ENCODE data around the gene GPRC5B. TPM values are rescaled to one million over a fixed set of nuclear protein-coding genes. Genes with fewer than 3 reads are reported as not detected.

Gene GPRC5B
- total RNA-seq, 4 donors from 2014 or later: 19.9 to 34.1 (median 27.7) TPM

- TF ChIP-seq POLR2A (IDR thresholded peaks at IDR 0.05): no peak
- TF ChIP-seq CTCF (IDR thresholded peaks at IDR 0.05): no peak
- peaks cover 0 to 5% of the 10 kb centered on the region in 2 donors for H3K36me3 ChIP-seq
- no peak overlapping the region for H3K27ac ChIP-seq
- no peaks in the 10 kb centered on the region for H3K4me1 ChIP-seq
- intact Hi-C loops (cut with DNase I): no loop called here
- no peak overlapping the region for H3K4me3 ChIP-seq (replicated peaks in 1 of 3)
- DNase-seq: no peak
- 62 to 92% methylated on average over 3 of the region's 3 CpGs for WGBS, 2 donors
- no peaks in the 10 kb centered on the region for H3K9me3 ChIP-seq
- H3K27me3 ChIP-seq: no peaks in the 10 kb centered on the region
Measured at GRCh38 chr16:19833176-19833575, 51.5 kb downstream of the GPRC5B start.

- H3K27ac ChIP-seq: no peak overlapping the region
- H3K36me3 ChIP-seq: peaks cover 0 to 8% of the 10 kb centered on the region in 2 donors
Measured at GRCh38 chr16:19831678-19832077, 53.0 kb downstream of the GPRC5B start.

GRCh38 chr16:19830902-19831560 is 53.6 kb downstream of the GPRC5B start:
- Histone ChIP-seq H3K9me3 (no peaks in the 10 kb centered on the region), H3K27ac (no peak overlapping the region), H3K36me3 (peaks cover 0 to 8% of the 10 kb centered on the region in 2 donors), H3K4me3 (replicated peaks in 1 of 3) (no peak overlapping the region), H3K27me3 (no peaks in the 10 kb centered on the region), H3K4me1 (no peaks in the 10 kb centered on the region)
- no peak for TF ChIP-seq POLR2A (IDR thresholded peaks at IDR 0.05)
- no peak for TF ChIP-seq CTCF (IDR thresholded peaks at IDR 0.05)
- 79 to 80% methylated on average over 5 of the region's 5 CpGs for WGBS, 2 donors
- DNase-seq: no peak
- intact Hi-C loops (cut with DNase I): no loop called here

More at GRCh38 chr16:19831678-19832077, 53.0 kb downstream of the GPRC5B start:
- DNase-seq: no peak
- no peaks in the 10 kb centered on the region for H3K27me3 ChIP-seq
- no peaks in the 10 kb centered on the region for H3K9me3 ChIP-seq
- TF ChIP-seq CTCF (IDR thresholded peaks at IDR 0.05) (no peak), POLR2A (IDR thresholded peaks at IDR 0.05) (no peak)
- intact Hi-C loops (cut with DNase I): no loop called here
- H3K4me1 ChIP-seq: no peaks in the 10 kb centered on the region
- WGBS, 2 donors: 76 to 85% methylated on average over 6 of the region's 6 CpGs
- H3K4me3 ChIP-seq (replicated peaks in 1 of 3): no peak overlapping the region

GRCh38 chr16:19829844-19830692 is 54.6 kb downstream of the GPRC5B start:
- Histone ChIP-seq H3K4me1 (no peaks in the 10 kb centered on the region), H3K27ac (no peak overlapping the region), H3K27me3 (no peaks in the 10 kb centered on the region), H3K9me3 (no peaks in the 10 kb centered on the region), H3K36me3 (peaks cover 0 to 8% of the 10 kb centered on the region in 2 donors), H3K4me3 (replicated peaks in 1 of 3) (no peak overlapping the region)
- DNase-seq: no peak
- WGBS, 2 donors: 87 to 93% methylated on average over 9 of the region's 9 CpGs
- intact Hi-C loops (cut with DNase I): no loop called here
- TF ChIP-seq CTCF (IDR thresholded peaks at IDR 0.05): no peak
- TF ChIP-seq POLR2A (IDR thresholded peaks at IDR 0.05): no peak

- peaks cover 0 to 5% of the 10 kb centered on the region in 2 donors for H3K36me3 ChIP-seq
- no peak overlapping the region for H3K4me3 ChIP-seq (replicated peaks in 1 of 3)
- intact Hi-C loops (cut with DNase I): no loop called here
- no peaks in the 10 kb centered on the region for H3K4me1 ChIP-seq
- no peak overlapping the region for H3K27ac ChIP-seq
- no peaks in the 10 kb centered on the region for H3K9me3 ChIP-seq
- no peaks in the 10 kb centered on the region for H3K27me3 ChIP-seq
- TF ChIP-seq POLR2A (IDR thresholded peaks at IDR 0.05) (no peak), CTCF (IDR thresholded peaks at IDR 0.05) (no peak)
- no peak for DNase-seq
- WGBS, 2 donors: 95 to 97% methylated on average over 4 to 5 of the region's 5 CpGs
Measured at GRCh38 chr16:19824216-19824615, 60.4 kb downstream of the GPRC5B start.

All from thyroid gland (tissue), 4 donors.